ENCODE results near the gene SCUBE3. TPM values are rescaled to one million over a fixed set of nuclear protein-coding genes. Genes with fewer than 3 reads are reported as not detected.

Gene SCUBE3
- total and polyA plus RNA-seq, 2 donors (not counting 1 experiment from before 2014, with no cell fraction given) = not detected

DNA sequence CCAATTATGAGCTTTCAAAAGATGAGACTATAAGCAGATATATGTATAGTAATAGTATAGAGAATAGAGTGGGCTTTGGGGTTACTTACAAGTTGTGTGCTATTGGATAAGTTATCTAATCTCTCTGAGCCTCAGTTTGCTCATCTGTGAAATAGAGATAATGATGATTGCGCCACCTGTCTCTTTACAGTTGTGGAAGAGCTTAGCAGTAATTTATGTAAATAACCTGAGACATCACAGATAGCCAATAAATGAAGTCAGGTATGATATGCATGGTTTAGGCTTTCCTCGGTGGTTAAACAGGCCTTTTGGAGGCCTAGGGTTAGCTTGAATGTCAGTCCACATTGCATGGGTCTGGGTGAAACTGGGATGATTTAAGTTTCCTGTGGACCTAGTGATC is 29.8 kb upstream of the SCUBE3 start:
- H3K4me2 ChIP-seq (replicated peaks; ENCODE audit: low read depth, low read length, poor library complexity, severe bottlenecking) = no peak overlapping the region
- no peak for ATAC-seq (ENCODE audit: low read depth)
- POLR2A ChIA-PET = no interaction called here
- H3K27ac ChIP-seq (ENCODE audit: low read length in 2 of 2) = no peak overlapping the region
- H2AFZ ChIP-seq (ENCODE audit: insufficient read depth, low read depth, low read length, poor library complexity, severe bottlenecking) = no peak overlapping the region
- H3K27me3 Mint-ChIP-seq = peaks cover 30% of the 10 kb centered on the region
- no peaks in the 10 kb centered on the region for H3K9me3 Mint-ChIP-seq (ENCODE audit: insufficient read depth)
- TF ChIP-seq, protein P1, sequence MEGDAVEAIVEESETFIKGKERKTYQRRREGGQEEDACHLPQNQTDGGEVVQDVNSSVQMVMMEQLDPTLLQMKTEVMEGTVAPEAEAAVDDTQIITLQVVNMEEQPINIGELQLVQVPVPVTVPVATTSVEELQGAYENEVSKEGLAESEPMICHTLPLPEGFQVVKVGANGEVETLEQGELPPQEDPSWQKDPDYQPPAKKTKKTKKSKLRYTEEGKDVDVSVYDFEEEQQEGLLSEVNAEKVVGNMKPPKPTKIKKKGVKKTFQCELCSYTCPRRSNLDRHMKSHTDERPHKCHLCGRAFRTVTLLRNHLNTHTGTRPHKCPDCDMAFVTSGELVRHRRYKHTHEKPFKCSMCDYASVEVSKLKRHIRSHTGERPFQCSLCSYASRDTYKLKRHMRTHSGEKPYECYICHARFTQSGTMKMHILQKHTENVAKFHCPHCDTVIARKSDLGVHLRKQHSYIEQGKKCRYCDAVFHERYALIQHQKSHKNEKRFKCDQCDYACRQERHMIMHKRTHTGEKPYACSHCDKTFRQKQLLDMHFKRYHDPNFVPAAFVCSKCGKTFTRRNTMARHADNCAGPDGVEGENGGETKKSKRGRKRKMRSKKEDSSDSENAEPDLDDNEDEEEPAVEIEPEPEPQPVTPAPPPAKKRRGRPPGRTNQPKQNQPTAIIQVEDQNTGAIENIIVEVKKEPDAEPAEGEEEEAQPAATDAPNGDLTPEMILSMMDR (IDR thresholded peaks at IDR 0.05) = no peak
- no peak for TF ChIP-seq EZH2 (IDR thresholded peaks at IDR 0.05; ENCODE audit: borderline replicate concordance, insufficient read depth, low read depth, low read length, poor library complexity, severe bottlenecking)
- H3K4me3 ChIP-seq (ENCODE audit: control extremely low read depth in 1 of 5, extremely low read depth in 1 of 5, insufficient read depth in 1 of 5, low read depth in 2 of 5, low read length in 4 of 5) = no peak overlapping the region
- no peaks in the 10 kb centered on the region for H3K36me3 ChIP-seq (replicated peaks in 1 of 2; ENCODE audit: control extremely low read depth in 1 of 2, control insufficient read depth in 1 of 2, extremely low read depth in 1 of 2, insufficient read depth in 2 of 2, low read length in 1 of 2)
- no peak for DNase-seq
- no peaks in the 10 kb centered on the region for H4K20me1 ChIP-seq (ENCODE audit: control insufficient read depth, insufficient read depth, low read length, poor library complexity, severe bottlenecking)
- CTCF ChIA-PET = no interaction called here
- no peak overlapping the region for H3K4me3 Mint-ChIP-seq
- WGBS (ENCODE audit: insufficient coverage) = 100% methylated on average over 1 of the region's 2 CpGs
- no peak overlapping the region for H3K27ac Mint-ChIP-seq
- intact Hi-C loops (cut with micrococcal nuclease) = no loop called here
- no peaks in the 10 kb centered on the region for H3K4me1 ChIP-seq (ENCODE audit: control insufficient read depth in 2 of 2, insufficient read depth in 2 of 2, low read length in 2 of 2)
- no peaks in the 10 kb centered on the region for H3K9me3 ChIP-seq (ENCODE audit: control extremely low read depth in 1 of 3, control insufficient read depth in 2 of 3, insufficient read depth in 1 of 3, low read length in 2 of 3)
- peaks cover 0 to 13% (median 5%) of the 10 kb centered on the region in 4 experiments for H3K27me3 ChIP-seq (replicated peaks in 1 of 4; ENCODE audit: control extremely low read depth in 1 of 4, control insufficient read depth in 3 of 4, insufficient read depth in 4 of 4, low read length in 3 of 4)
- no peak overlapping the region for H3K9ac ChIP-seq (ENCODE audit: low read length)
- H3K4me1 Mint-ChIP-seq = no peaks in the 10 kb centered on the region
- no peaks in the 10 kb centered on the region for H3K79me2 ChIP-seq (ENCODE audit: control insufficient read depth, insufficient read depth, low read length)

DNA sequence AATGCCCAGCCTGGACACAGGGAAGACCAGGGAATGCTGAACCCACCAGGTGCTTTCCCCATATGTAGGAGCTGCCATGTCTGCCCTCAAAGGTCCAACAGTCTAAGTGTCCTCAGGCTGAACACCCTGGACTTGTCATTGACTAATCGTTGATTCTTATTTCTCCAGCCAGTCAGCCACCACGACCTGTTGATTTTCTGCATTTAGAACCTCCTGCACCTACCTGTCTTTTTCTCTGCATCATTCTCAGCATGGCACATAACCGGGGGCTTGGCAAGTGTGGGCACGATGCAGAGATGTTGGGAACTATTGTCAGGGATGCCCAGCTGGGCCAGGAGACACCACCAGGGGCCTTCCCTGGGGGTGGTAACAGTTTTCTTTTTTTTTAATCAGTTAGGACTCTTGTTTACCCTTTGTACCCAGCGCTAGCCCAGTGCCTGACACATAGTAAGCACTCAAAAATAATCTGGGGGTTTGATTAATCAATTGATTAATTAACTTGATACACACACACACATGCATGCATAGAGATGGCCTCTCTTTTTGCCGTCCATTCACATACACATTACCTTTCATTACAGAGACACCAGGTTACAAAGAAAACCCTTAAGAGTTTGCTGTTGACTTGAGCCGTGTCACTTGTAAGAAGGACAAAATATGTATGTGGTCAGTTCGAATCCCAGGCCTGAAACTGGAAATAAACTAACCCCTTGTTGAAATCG is 29.0 kb upstream of the SCUBE3 start:
- POLR2A ChIA-PET = no interaction called here

More for the DNA sequence above, 29.0 kb upstream of the SCUBE3 start:
- Histone ChIP-seq H3K4me1 (ENCODE audit: control insufficient read depth in 2 of 2, insufficient read depth in 2 of 2, low read length in 2 of 2) (no peaks in the 10 kb centered on the region), H3K27ac (ENCODE audit: low read length in 2 of 2) (no peak overlapping the region), H3K4me2 (replicated peaks; ENCODE audit: low read depth, low read length, poor library complexity, severe bottlenecking) (no peak overlapping the region), H3K9ac (ENCODE audit: low read length) (no peak overlapping the region), H3K27me3 (replicated peaks in 1 of 4; ENCODE audit: control extremely low read depth in 1 of 4, control insufficient read depth in 3 of 4, insufficient read depth in 4 of 4, low read length in 3 of 4) (peaks cover 0 to 13% (median 5%) of the 10 kb centered on the region in 4 experiments), H3K36me3 (replicated peaks in 1 of 2; ENCODE audit: control extremely low read depth in 1 of 2, control insufficient read depth in 1 of 2, extremely low read depth in 1 of 2, insufficient read depth in 2 of 2, low read length in 1 of 2) (no peaks in the 10 kb centered on the region), H3K9me3 (ENCODE audit: control extremely low read depth in 1 of 3, control insufficient read depth in 2 of 3, insufficient read depth in 1 of 3, low read length in 2 of 3) (no peaks in the 10 kb centered on the region), H2AFZ (ENCODE audit: insufficient read depth, low read depth, low read length, poor library complexity, severe bottlenecking) (no peak overlapping the region), H4K20me1 (ENCODE audit: control insufficient read depth, insufficient read depth, low read length, poor library complexity, severe bottlenecking) (no peaks in the 10 kb centered on the region), H3K4me3 (ENCODE audit: control extremely low read depth in 1 of 5, extremely low read depth in 1 of 5, insufficient read depth in 1 of 5, low read depth in 2 of 5, low read length in 4 of 5) (no peak overlapping the region), H3K79me2 (ENCODE audit: control insufficient read depth, insufficient read depth, low read length) (no peaks in the 10 kb centered on the region)
- CTCF ChIA-PET = no interaction called here
- ATAC-seq (ENCODE audit: low read depth) (no peak), DNase-seq (no peak)
- TF ChIP-seq EZH2 (IDR thresholded peaks at IDR 0.05; ENCODE audit: borderline replicate concordance, insufficient read depth, low read depth, low read length, poor library complexity, severe bottlenecking) = no peak
- TF ChIP-seq, protein P1 (IDR thresholded peaks at IDR 0.05) = no peak
- H3K4me3 Mint-ChIP-seq = no peak overlapping the region
- no peak overlapping the region for H3K27ac Mint-ChIP-seq
- intact Hi-C loops (cut with micrococcal nuclease) = no loop called here
- WGBS (ENCODE audit: insufficient coverage) = 57% methylated on average over 2 of the region's 9 CpGs
- no peaks in the 10 kb centered on the region for H3K9me3 Mint-ChIP-seq (ENCODE audit: insufficient read depth)
- peaks cover 36% of the 10 kb centered on the region for H3K27me3 Mint-ChIP-seq
- H3K4me1 Mint-ChIP-seq = no peaks in the 10 kb centered on the region

Data from B cell (primary cell).